ENCODE results near the gene EXOC6B.

- TF ChIP-seq CTCF (IDR thresholded peaks at IDR 0.05), result no peak
- TF ChIP-seq ZFX (IDR thresholded peaks at IDR 0.05; ENCODE audit: borderline replicate concordance), result no peak
Measured at GRCh38 chr2:72840066-72840465, 14.2 kb upstream of the EXOC6B start.
